ENCODE results near the gene CSF1R. TPM values are rescaled to one million over a fixed set of nuclear protein-coding genes. Genes with fewer than 3 reads are reported as not detected.
A peak's percentile ranks its signal among the peaks of the same experiment; 100 is the strongest.

Gene CSF1R
- polyA plus RNA-seq, 1 of the 3 experiments (the other 2 are of a cell fraction): 0.25 TPM

GRCh38 chr5:150075806-150076205, 10.5 kb downstream of the CSF1R start:
- WGBS (ENCODE audit: low lambda C conversion rate): 68% methylated on average over 4 of the region's 4 CpGs
- Histone ChIP-seq H3K79me2 (ENCODE audit: insufficient read depth) (no peaks in the 10 kb centered on the region), H3F3A (replicated peaks; ENCODE audit: insufficient read depth) (no peaks in the 10 kb centered on the region), H3K9ac (no peak overlapping the region), H3K4me1 (ENCODE audit: control insufficient read depth in 1 of 2, insufficient read depth in 2 of 2, low read depth in 1 of 2, low read length in 1 of 2) (no peaks in the 10 kb centered on the region), H3K4me2 (no peak overlapping the region), H2AFZ (ENCODE audit: low read depth) (no peak overlapping the region), H3K27ac (ENCODE audit: low read depth in 2 of 2, low read length in 1 of 2) (no peak overlapping the region), H3K9me3 (no peaks in the 10 kb centered on the region), H3K4me3 (ENCODE audit: low read depth in 2 of 2, low read length in 1 of 2) (no peak overlapping the region), H3K9me2 (no peaks in the 10 kb centered on the region), H3K27me3 (ENCODE audit: insufficient read depth) (no peaks in the 10 kb centered on the region), H3K36me3 (replicated peaks in 1 of 2; ENCODE audit: control insufficient read depth in 1 of 2, insufficient read depth in 2 of 2, low read length in 1 of 2) (no peaks in the 10 kb centered on the region), H4K20me1 (ENCODE audit: insufficient read depth) (no peaks in the 10 kb centered on the region)
- ChIA-PET POLR2A (no interaction called here), CTCF (interaction anchor here (1.1 to 2.3 kb wide), 2 partner anchors 8 to 37 kb away, joined by 3 to 8 read pairs; no protein-coding TSS in a partner anchor)
- TF ChIP-seq CHD2 (IDR thresholded peaks at IDR 0.05; ENCODE audit: low read length, partially characterized antibody): no peak
- TF ChIP-seq SMC3 (IDR thresholded peaks at IDR 0.05; ENCODE audit: low read depth, low read length): no peak
- TF ChIP-seq NRF1 (IDR thresholded peaks at IDR 0.05; ENCODE audit: low read depth, low read length): no peak
- no peak for TF ChIP-seq ZBTB33 (IDR thresholded peaks at IDR 0.05; ENCODE audit: borderline replicate concordance, low read depth)
- no peak for TF ChIP-seq RXRA (IDR thresholded peaks at IDR 0.05; ENCODE audit: borderline replicate concordance, low read depth)
- no peak for TF ChIP-seq JUND (IDR thresholded peaks at IDR 0.05)
- TF ChIP-seq MXI1 (IDR thresholded peaks at IDR 0.05; ENCODE audit: low read depth, low read length): no peak
- no peak for TF ChIP-seq MEF2A (IDR thresholded peaks at IDR 0.05; ENCODE audit: borderline replicate concordance, low read depth)
- DNase-seq: peak; percentile 29

DNA sequence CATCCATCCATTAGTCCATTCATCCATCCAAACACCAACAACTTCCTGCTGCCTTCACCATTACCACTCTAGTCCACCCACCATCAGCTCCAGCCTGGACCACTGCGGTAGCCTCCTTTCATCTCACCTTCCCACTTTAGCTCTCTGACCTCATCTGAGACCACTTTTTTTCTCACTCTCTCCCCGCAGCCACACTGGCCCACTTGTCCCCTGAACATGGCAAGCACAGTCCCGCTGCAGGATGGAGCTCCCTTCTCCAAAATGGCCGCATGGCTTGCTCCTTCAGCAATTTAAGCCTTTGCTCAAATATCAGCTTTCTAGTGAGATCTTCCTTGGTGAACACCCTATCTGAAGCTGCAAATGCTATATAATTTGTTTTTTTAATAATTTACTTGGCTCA, 11.1 kb downstream of the CSF1R start:
- no peaks in the 10 kb centered on the region for H3K36me3 ChIP-seq (replicated peaks in 1 of 2; ENCODE audit: control insufficient read depth in 1 of 2, insufficient read depth in 2 of 2, low read length in 1 of 2)
- H3K9me3 ChIP-seq: no peaks in the 10 kb centered on the region
- ChIA-PET POLR2A (no interaction called here), CTCF (interaction anchor here (1.1 to 2.3 kb wide), 2 partner anchors 8 to 37 kb away, joined by 3 to 8 read pairs; no protein-coding TSS in a partner anchor)
- no peak overlapping the region for H2AFZ ChIP-seq (ENCODE audit: low read depth)
- H3K27ac ChIP-seq (ENCODE audit: low read depth in 2 of 2, low read length in 1 of 2): no peak overlapping the region
- H3K4me1 ChIP-seq (ENCODE audit: control insufficient read depth in 1 of 2, insufficient read depth in 2 of 2, low read depth in 1 of 2, low read length in 1 of 2): no peaks in the 10 kb centered on the region
- no peaks in the 10 kb centered on the region for H4K20me1 ChIP-seq (ENCODE audit: insufficient read depth)
- no peaks in the 10 kb centered on the region for H3F3A ChIP-seq (replicated peaks; ENCODE audit: insufficient read depth)
- H3K4me3 ChIP-seq (ENCODE audit: low read depth in 2 of 2, low read length in 1 of 2): no peak overlapping the region
- H3K27me3 ChIP-seq (ENCODE audit: insufficient read depth): no peaks in the 10 kb centered on the region
- 66% methylated on average over 4 of the region's 4 CpGs for WGBS (ENCODE audit: low lambda C conversion rate)
- no peaks in the 10 kb centered on the region for H3K79me2 ChIP-seq (ENCODE audit: insufficient read depth)
- no peaks in the 10 kb centered on the region for H3K9me2 ChIP-seq
- DNase-seq: peak; percentile 2
- H3K9ac ChIP-seq: no peak overlapping the region
- no peak overlapping the region for H3K4me2 ChIP-seq
- TF ChIP-seq FOSL2 (IDR thresholded peaks at IDR 0.05; ENCODE audit: borderline replicate concordance, low read depth): no peak
- no peak for TF ChIP-seq GATA2 (CRISPR knock-in tag; IDR thresholded peaks at IDR 0.05)
- TF ChIP-seq USF1 (IDR thresholded peaks at IDR 0.05; ENCODE audit: borderline replicate concordance, low read depth): no peak
- no peak for TF ChIP-seq PBX3 (IDR thresholded peaks at IDR 0.05)
- no peak for TF ChIP-seq EZH2phosphoT487 (IDR thresholded peaks at IDR 0.05; ENCODE audit: borderline replicate concordance, low read depth)
- TF ChIP-seq POLR2AphosphoS5 (IDR thresholded peaks at IDR 0.05; ENCODE audit: low read depth, low read length): no peak
- no peak for TF ChIP-seq YY1 (IDR thresholded peaks at IDR 0.05; ENCODE audit: low read depth)
- no peak for TF ChIP-seq REST (IDR thresholded peaks at IDR 0.05; ENCODE audit: low read depth, low read length)
- TF ChIP-seq NFIC (IDR thresholded peaks at IDR 0.05; ENCODE audit: borderline replicate concordance): no peak
- no peak for TF ChIP-seq GABPA (IDR thresholded peaks at IDR 0.05; ENCODE audit: low read depth)
- no peak for TF ChIP-seq FOXM1 (IDR thresholded peaks at IDR 0.05; ENCODE audit: low read depth)
- no peak for TF ChIP-seq EP300 (IDR thresholded peaks at IDR 0.05; ENCODE audit: borderline replicate concordance in 1 of 2, low read depth in 1 of 2, low read length in 1 of 2)
